NCI-H2227 (cell line): Measurements from ENCODE around the gene TOLLIP.
"Not testable (repeated sequence)": the region's sequence is repeated elsewhere in the genome, so short reads cannot be mapped to it uniquely, and the experiment has no call there.

Source experiments
- DNase-seq: peaks from one replicate; lab custom pipeline; 2025; ENCODE audit not compliant: unreplicated experiment; lab: John Stamatoyannopoulos, UW

TOLLIP gene

GRCh38 chr11:1251236-1251770 is 58.1 kb downstream of the TOLLIP start:
- no peak for DNase-seq

- DNase-seq = not testable (repeated sequence)
Observed at GRCh38 chr11:1250411-1250810, 59.0 kb downstream of the TOLLIP start.

- DNase-seq = not testable (repeated sequence)
Observed at GRCh38 chr11:1248951-1249350, 60.5 kb downstream of the TOLLIP start.

GRCh38 chr11:1247026-1247425 is 62.4 kb downstream of the TOLLIP start:
- DNase-seq = not testable (repeated sequence)

- not testable (repeated sequence) for DNase-seq
Observed at GRCh38 chr11:1246301-1246700, 63.1 kb downstream of the TOLLIP start.

- not testable (repeated sequence) for DNase-seq
Observed at GRCh38 chr11:1245717-1246116, 63.7 kb downstream of the TOLLIP start.

GRCh38 chr11:1244557-1244956 is 64.9 kb downstream of the TOLLIP start:
- DNase-seq = not testable (repeated sequence)

GRCh38 chr11:1243521-1243920 is 65.9 kb downstream of the TOLLIP start:
- DNase-seq = not testable (repeated sequence)

- not testable (repeated sequence) for DNase-seq
Observed at GRCh38 chr11:1242751-1243150, 66.7 kb downstream of the TOLLIP start.

- DNase-seq = no peak
Observed at GRCh38 chr11:1242289-1242688, 67.1 kb downstream of the TOLLIP start.

- no peak for DNase-seq
Observed at GRCh38 chr11:1241706-1242105, 67.7 kb downstream of the TOLLIP start.

GRCh38 chr11:1240771-1241170 is 68.7 kb downstream of the TOLLIP start:
- no peak for DNase-seq

- no peak for DNase-seq
Observed at GRCh38 chr11:1239596-1240205, 69.7 kb downstream of the TOLLIP start.

GRCh38 chr11:1238767-1239595 is 70.5 kb downstream of the TOLLIP start:
- no peak for DNase-seq

GRCh38 chr11:1237851-1238250 is 71.6 kb downstream of the TOLLIP start:
- no peak for DNase-seq

GRCh38 chr11:1237128-1237580 is 72.3 kb downstream of the TOLLIP start:
- no peak for DNase-seq

- no peak for DNase-seq
Observed at GRCh38 chr11:1236316-1237127, 72.9 kb downstream of the TOLLIP start.

- no peak for DNase-seq
Observed at GRCh38 chr11:1235901-1236315, 73.5 kb downstream of the TOLLIP start.

- no peak for DNase-seq
Observed at GRCh38 chr11:1235306-1235900, 74.0 kb downstream of the TOLLIP start.

GRCh38 chr11:1234771-1235305 is 74.6 kb downstream of the TOLLIP start:
- no peak for DNase-seq
